CD4-positive, alpha-beta memory T cell (primary cell): ENCODE measurements around the gene TOGARAM1. TPM values are rescaled to one million over a fixed set of nuclear protein-coding genes. Genes with fewer than 3 reads are reported as not detected.

Source experiments
- CTCF ChIA-PET: fragments of 350-600 bp; sonication (Branson Sonifier 250); formaldehyde crosslinking; loops from one replicate; lab custom pipeline; 2021; ENCODE audit warnings: inconsistent platforms; ENCODE audit not compliant: partially characterized antibody; lab: Charles Lee
- POLR2A ChIA-PET: fragments of 350-600 bp; sonication (Branson Sonifier 250); formaldehyde crosslinking; loops from one replicate; lab custom pipeline; 2021; ENCODE audit not compliant: partially characterized antibody; lab: Charles Lee
- DNase-seq, 5 donors: peaks; one replicate each; pipeline versions ENCODE4 v3.0.0 to v3.0.0-alpha.2; 2020 to 2022; ENCODE audit warnings: mixed read lengths in 1 of 5
- H3K27ac ChIP-seq: one replicate; pipeline ENCODE4 v1.7.0; 2013; ENCODE audit warnings: low read depth, low read length
- H3K27me3 ChIP-seq: 2 replicates; pipeline ENCODE4 v1.7.0; 2013; ENCODE audit warnings: mild to moderate bottlenecking, low read length, moderate library complexity; ENCODE audit not compliant: insufficient read depth
- H3K36me3 ChIP-seq: 2 replicates; pipeline ENCODE4 v1.7.0; 2013; ENCODE audit warnings: mild to moderate bottlenecking, low read length, moderate library complexity; ENCODE audit not compliant: insufficient read depth
- H3K4me1 ChIP-seq: 2 replicates; pipeline ENCODE4 v1.7.0; 2013; ENCODE audit warnings: mild to moderate bottlenecking, low read length, moderate library complexity; ENCODE audit not compliant: insufficient read depth
- H3K4me3 ChIP-seq, 2 donors: one replicate each; pipeline ENCODE4 v1.7.0; 2013; ENCODE audit warnings: low read length in 2 of 2, mild to moderate bottlenecking in 1 of 2
- H3K9me3 ChIP-seq, 2 donors: one replicate each; pipeline ENCODE4 v1.7.0; 2013; ENCODE audit warnings: low read length in 2 of 2, control low read depth in 1 of 2; ENCODE audit not compliant: control insufficient read depth in 1 of 2
- H3K27ac Mint-ChIP-seq, 7 donors: one replicate each; pipeline ENCODE4 v1.8.0; 2020 to 2021; ENCODE audit warnings: mixed read lengths in 7 of 7, mild to moderate bottlenecking in 6 of 7, inconsistent platforms in 3 of 7, moderate library complexity in 3 of 7
- H3K27me3 Mint-ChIP-seq, 2 donors: one replicate each; pipeline ENCODE4 v1.8.0; 2020 to 2021; ENCODE audit warnings: mixed read lengths in 2 of 2
- H3K36me3 Mint-ChIP-seq, 2 donors: one replicate each; pipeline ENCODE4 v1.8.0; 2020 to 2021; ENCODE audit warnings: mixed read lengths in 2 of 2, inconsistent platforms in 1 of 2, mild to moderate bottlenecking in 1 of 2
- H3K4me1 Mint-ChIP-seq, 4 donors: one replicate each; pipeline ENCODE4 v1.8.0; 2020 to 2021; ENCODE audit warnings: mixed read lengths in 4 of 4, mild to moderate bottlenecking in 1 of 4
- H3K4me3 Mint-ChIP-seq, 8 donors: one replicate each; pipeline ENCODE4 v1.8.0; 2020 to 2021; ENCODE audit warnings: mixed read lengths in 8 of 8, mild to moderate bottlenecking in 7 of 8, moderate library complexity in 6 of 8, inconsistent platforms in 3 of 8
- H3K9me3 Mint-ChIP-seq, 8 donors: one replicate each; pipeline ENCODE4 v1.8.0; 2020 to 2021; ENCODE audit warnings: mixed read lengths in 8 of 8, mild to moderate bottlenecking in 5 of 8, inconsistent platforms in 3 of 8, moderate library complexity in 1 of 8
- intact Hi-C: fragments of 100-400 bp; cut with micrococcal nuclease; formaldehyde crosslinking; loops from one replicate; pipeline ENCODE4 v1.15.1; 2023
- polyA plus RNA-seq, 2 donors: library from polyadenylated mRNA; unstranded; fragments of 300-500 nt; fragmentation: Illumina TruSeq; gene quantifications; one replicate each; pipeline ENCODE4 v1.2.3, GENCODE V29; 2021
- total RNA-seq, 2 experiments: library from RNA; stranded (reverse); gene quantifications; one replicate each; pipeline ENCODE4 v1.2.3, GENCODE V29; 2021

TOGARAM1 gene
- total and polyA plus RNA-seq, 4 experiments from 2014 or later: 7.2 to 11.5 (median 10.0) TPM

- H3K9me3 Mint-ChIP-seq: no peaks in the 10 kb centered on the region
- peaks cover 38 to 43% of the 10 kb centered on the region in 2 donors for H3K36me3 Mint-ChIP-seq
- Histone ChIP-seq H3K27ac (no peak overlapping the region), H3K27me3 (no peaks in the 10 kb centered on the region), H3K4me1 (peaks cover 25% of the 10 kb centered on the region), H3K9me3 (no peaks in the 10 kb centered on the region), H3K36me3 (peaks cover 5% of the 10 kb centered on the region), H3K4me3 (no peak overlapping the region)
- no peak for DNase-seq
- H3K4me1 Mint-ChIP-seq: peaks cover 19 to 35% (median 30%) of the 10 kb centered on the region in 4 donors
- H3K27me3 Mint-ChIP-seq: no peaks in the 10 kb centered on the region
- ChIA-PET CTCF (no interaction called here), POLR2A (no interaction called here)
- H3K4me3 Mint-ChIP-seq: no peak overlapping the region
- H3K27ac Mint-ChIP-seq: no peak overlapping the region
- intact Hi-C loops: no loop called here
Measured at GRCh38 chr14:45094275-45094674, 132.3 kb downstream of the TOGARAM1 start.

GRCh38 chr14:45095143-45095542 lies 133.2 kb downstream of the TOGARAM1 start:
- POLR2A ChIA-PET: no interaction called here

GRCh38 chr14:45096218-45096617 lies 134.2 kb downstream of the TOGARAM1 start:
- no peaks in the 10 kb centered on the region for H3K9me3 Mint-ChIP-seq
- ChIA-PET CTCF (interaction anchor here (0.7 kb wide), 1 partner anchor 9 kb away, joined by 3 read pairs; no protein-coding TSS in a partner anchor), POLR2A (interaction anchor here (0.7 kb wide), 1 partner anchor 22 kb away, joined by 3 read pairs; no protein-coding TSS in a partner anchor)
- H3K4me1 Mint-ChIP-seq: peaks cover 8 to 18% (median 14%) of the 10 kb centered on the region in 4 donors
- Histone ChIP-seq H3K27me3 (no peaks in the 10 kb centered on the region), H3K4me3 (no peak overlapping the region), H3K9me3 (no peaks in the 10 kb centered on the region), H3K27ac (no peak overlapping the region), H3K36me3 (peaks cover 5% of the 10 kb centered on the region), H3K4me1 (peaks cover 7% of the 10 kb centered on the region)
- no peak overlapping the region for H3K27ac Mint-ChIP-seq
- no peaks in the 10 kb centered on the region for H3K27me3 Mint-ChIP-seq
- H3K4me3 Mint-ChIP-seq: no peak overlapping the region
- intact Hi-C loops: no loop called here
- peaks cover 54 to 58% of the 10 kb centered on the region in 2 donors for H3K36me3 Mint-ChIP-seq
- no peak for DNase-seq

More at GRCh38 chr14:45095143-45095542, 133.2 kb downstream of the TOGARAM1 start:
- Histone ChIP-seq H3K27me3 (no peaks in the 10 kb centered on the region), H3K9me3 (no peaks in the 10 kb centered on the region), H3K36me3 (peaks cover 5% of the 10 kb centered on the region), H3K27ac (no peak overlapping the region), H3K4me3 (no peak overlapping the region), H3K4me1 (peaks cover 17% of the 10 kb centered on the region)
- no peak overlapping the region for H3K4me3 Mint-ChIP-seq
- peaks cover 12 to 26% (median 22%) of the 10 kb centered on the region in 4 donors for H3K4me1 Mint-ChIP-seq
- H3K27me3 Mint-ChIP-seq: no peaks in the 10 kb centered on the region
- peak overlapping the region in 1 of 7 donors; percentile 35 for H3K27ac Mint-ChIP-seq
- no peak for DNase-seq
- CTCF ChIA-PET: no interaction called here
- H3K36me3 Mint-ChIP-seq: peaks cover 44 to 48% of the 10 kb centered on the region in 2 donors
- no peaks in the 10 kb centered on the region for H3K9me3 Mint-ChIP-seq
- intact Hi-C loops: no loop called here

GRCh38 chr14:45103806-45104205 lies 141.8 kb downstream of the TOGARAM1 start:
- Histone ChIP-seq H3K4me1 (no peaks in the 10 kb centered on the region), H3K27me3 (no peaks in the 10 kb centered on the region), H3K36me3 (peaks cover 27% of the 10 kb centered on the region), H3K9me3 (no peaks in the 10 kb centered on the region), H3K4me3 (no peak overlapping the region), H3K27ac (no peak overlapping the region)
- Mint-ChIP-seq H3K9me3 (no peaks in the 10 kb centered on the region), H3K4me1 (peaks cover 0 to 7% (median 3%) of the 10 kb centered on the region in 4 donors), H3K36me3 (peaks cover 47 to 60% of the 10 kb centered on the region in 2 donors), H3K27ac (no peak overlapping the region), H3K27me3 (no peaks in the 10 kb centered on the region), H3K4me3 (no peak overlapping the region)
- POLR2A ChIA-PET: no interaction called here
- intact Hi-C loops: loop anchor here (2.0 kb wide), 1 partner anchor 19 kb away; the partner anchor contains the start of gene PRPF39
- CTCF ChIA-PET: no interaction called here
- no peak for DNase-seq

- ChIA-PET CTCF (interaction anchor here (0.5 to 1.3 kb wide), 2 partner anchors 164 to 166 kb away, joined by 3 read pairs; no protein-coding TSS in a partner anchor), POLR2A (no interaction called here)
- Mint-ChIP-seq H3K27ac (peak overlapping the region in 2 of 7 donors; percentile 9 to 12), H3K27me3 (no peaks in the 10 kb centered on the region), H3K4me3 (no peak overlapping the region), H3K9me3 (no peaks in the 10 kb centered on the region), H3K4me1 (peaks cover 0 to 6% (median 3%) of the 10 kb centered on the region in 4 donors), H3K36me3 (peaks cover 45 to 60% of the 10 kb centered on the region in 2 donors)
- no peak overlapping the region for H3K4me3 ChIP-seq
- H3K27ac ChIP-seq: no peak overlapping the region
- intact Hi-C loops: no loop called here
- no peaks in the 10 kb centered on the region for H3K27me3 ChIP-seq
- H3K36me3 ChIP-seq: peaks cover 32% of the 10 kb centered on the region
- no peaks in the 10 kb centered on the region for H3K9me3 ChIP-seq
- H3K4me1 ChIP-seq: no peaks in the 10 kb centered on the region
- DNase-seq: no peak
Measured at GRCh38 chr14:45104561-45104960, 142.6 kb downstream of the TOGARAM1 start.

- Mint-ChIP-seq H3K4me3 (no peak overlapping the region), H3K27me3 (no peaks in the 10 kb centered on the region), H3K36me3 (peaks cover 20 to 72% of the 10 kb centered on the region in 2 donors), H3K9me3 (no peaks in the 10 kb centered on the region), H3K27ac (peak overlapping the region in 6 of 7 donors; percentile 12 to 66 (median 50)), H3K4me1 (peaks cover 6 to 11% (median 7%) of the 10 kb centered on the region in 4 donors)
- no peaks in the 10 kb centered on the region for H3K27me3 ChIP-seq
- ChIA-PET POLR2A (interaction anchor here (1.7 kb wide), 1 partner anchor 21 kb away, joined by 4 read pairs; the partner anchor contains the start of gene FKBP3), CTCF (no interaction called here)
- H3K36me3 ChIP-seq: peaks cover 64% of the 10 kb centered on the region
- no peak overlapping the region for H3K4me3 ChIP-seq
- no peak for DNase-seq
- intact Hi-C loops: no loop called here
- H3K9me3 ChIP-seq: no peaks in the 10 kb centered on the region
- no peak overlapping the region for H3K27ac ChIP-seq
- peaks cover 5% of the 10 kb centered on the region for H3K4me1 ChIP-seq
Measured at GRCh38 chr14:45112896-45113781, 151.1 kb downstream of the TOGARAM1 start.

- POLR2A ChIA-PET: interaction anchor here (0.6 to 1.7 kb wide), 3 partner anchors 19 to 138 kb away, joined by 3 to 4 read pairs (median 4); partner anchors contain the start of genes FKBP3 and MIS18BP1
- intact Hi-C loops: no loop called here
- H3K36me3 ChIP-seq: peaks cover 56% of the 10 kb centered on the region
- Mint-ChIP-seq H3K4me3 (no peak overlapping the region), H3K9me3 (no peaks in the 10 kb centered on the region), H3K27me3 (no peaks in the 10 kb centered on the region), H3K36me3 (peaks cover 15 to 70% of the 10 kb centered on the region in 2 donors), H3K4me1 (peaks cover 6 to 11% (median 7%) of the 10 kb centered on the region in 4 donors), H3K27ac (peak overlapping the region in 3 of 7 donors; percentile 16 to 68 (median 64))
- H3K27me3 ChIP-seq: no peaks in the 10 kb centered on the region
- no peak overlapping the region for H3K4me3 ChIP-seq
- DNase-seq: no peak
- CTCF ChIA-PET: interaction anchor here (0.5 to 0.6 kb wide), 2 partner anchors 65 to 155 kb away, joined by 3 read pairs; no protein-coding TSS in a partner anchor
- no peak overlapping the region for H3K27ac ChIP-seq
- H3K4me1 ChIP-seq: peaks cover 5% of the 10 kb centered on the region
- H3K9me3 ChIP-seq: no peaks in the 10 kb centered on the region
Measured at GRCh38 chr14:45114327-45114726, 152.3 kb downstream of the TOGARAM1 start.
